Hepatocyte (in vitro differentiated cells): ENCODE data around the gene TBX10. TPM values are rescaled to one million over a fixed set of nuclear protein-coding genes. Genes with fewer than 3 reads are reported as not detected.

Source experiments
- DNase-seq: peaks from one replicate; pipeline ENCODE4 v3.0.0-alpha.2; 2016; ENCODE audit warnings: low spot score
- H2AFZ ChIP-seq: fragments of 200-600 bp; sonication (generic); 2 replicates; pipeline ENCODE4 v1.6.0; 2016; ENCODE audit warnings: antibody characterized with exemption, mild to moderate bottlenecking
- H3K27ac ChIP-seq: fragments of 200-600 bp; sonication (generic); 2 replicates; pipeline ENCODE4 v1.5.1; 2016; ENCODE audit warnings: mild to moderate bottlenecking
- H3K27me3 ChIP-seq: fragments of 200-600 bp; sonication (generic); 2 replicates; pipeline ENCODE4 v1.6.1; 2016
- H3K36me3 ChIP-seq: fragments of 200-600 bp; sonication (generic); replicated peaks from 2 replicates; pipeline ENCODE4 v1.5.1; 2016; ENCODE audit warnings: low read depth; ENCODE audit not compliant: insufficient read depth
- H3K4me1 ChIP-seq: fragments of 200-600 bp; sonication (generic); 2 replicates; pipeline ENCODE4 v1.5.1; 2016; ENCODE audit warnings: mild to moderate bottlenecking, moderate library complexity; ENCODE audit not compliant: insufficient read depth
- H3K4me2 ChIP-seq: fragments of 200-600 bp; sonication (generic); 2 replicates; pipeline ENCODE4 v1.6.0; 2016
- H3K4me3 ChIP-seq: fragments of 200-600 bp; sonication (generic); 2 replicates; pipeline ENCODE4 v1.5.1; 2016; ENCODE audit warnings: mild to moderate bottlenecking
- H3K79me2 ChIP-seq: fragments of 200-600 bp; sonication (generic); 2 replicates; pipeline ENCODE4 v1.6.0; 2017; ENCODE audit warnings: mild to moderate bottlenecking
- H3K9me2 ChIP-seq: fragments of 200-600 bp; sonication (generic); replicated peaks from 2 replicates; pipeline ENCODE4 v1.6.0; 2017; ENCODE audit warnings: mild to moderate bottlenecking; ENCODE audit not compliant: insufficient read depth
- H3K9me3 ChIP-seq: fragments of 200-600 bp; sonication (generic); 2 replicates; pipeline ENCODE4 v1.5.1; 2016; ENCODE audit warnings: low read depth, mild to moderate bottlenecking
- H4K20me1 ChIP-seq: fragments of 200-600 bp; sonication (generic); 2 replicates; pipeline ENCODE4 v1.6.0; 2016; ENCODE audit warnings: mild to moderate bottlenecking; ENCODE audit not compliant: insufficient read depth, poor library complexity, severe bottlenecking
- CTCF ChIP-seq: fragments of 200-600 bp; sonication (generic); IDR thresholded peaks from 2 replicates; pipeline ENCODE4 v1.5.1; 2016; ENCODE audit warnings: antibody characterized with exemption, mild to moderate bottlenecking; ENCODE audit not compliant: poor library complexity
- EZH2 ChIP-seq: fragments of 200-600 bp; sonication (generic); IDR thresholded peaks from 2 replicates; pipeline ENCODE4 v1.6.1; 2016; ENCODE audit warnings: antibody characterized with exemption, mild to moderate bottlenecking, borderline replicate concordance
- EZH2phosphoT487 ChIP-seq: fragments of 200-600 bp; sonication (generic); IDR thresholded peaks from one replicate; pipeline ENCODE4 v1.6.1; 2018; ENCODE audit warnings: antibody characterized with exemption, mild to moderate bottlenecking, low read depth, moderate library complexity; ENCODE audit not compliant: unreplicated experiment, severe bottlenecking
- WGBS: methylation state at CpG from one replicate; pipeline ENCODE4 v1.1.6; 2016; ENCODE audit warnings: low lambda C conversion rate; ENCODE audit errors: missing lambda C conversion rate; 5-methylcytosine and 5-hydroxymethylcytosine counted together
- polyA plus RNA-seq: library from polyadenylated mRNA; unstranded; fragments of >200 nt; fragmentation: Nextera tagmentation; extraction: Ambion mirVana; gene quantifications from 2 replicates; pipeline ENCODE4 v1.2.1, GENCODE V29; 2016
- total RNA-seq: library from RNA; depleted of rRNA; stranded (reverse); fragments of >200 nt; gene quantifications from 2 replicates; pipeline ENCODE4 v1.2.3, GENCODE V29; 2014

The TBX10 gene
- total and polyA plus RNA-seq, 2 experiments from 2014 or later = 0.34 to 0.70 TPM

GRCh38 chr11:67632982-67633755, 6.4 kb downstream of the TBX10 start:
- Histone ChIP-seq H3K9me3 (no peaks in the 10 kb centered on the region), H2AFZ (no peak overlapping the region), H3K9me2 (no peaks in the 10 kb centered on the region), H3K79me2 (no peaks in the 10 kb centered on the region), H3K4me2 (no peak overlapping the region), H3K4me3 (no peak overlapping the region), H3K36me3 (no peaks in the 10 kb centered on the region), H3K27me3 (no peaks in the 10 kb centered on the region), H4K20me1 (no peaks in the 10 kb centered on the region), H3K4me1 (peaks cover 13% of the 10 kb centered on the region), H3K27ac (no peak overlapping the region)
- TF ChIP-seq EZH2phosphoT487 (no peak), EZH2 (no peak)
- 95% methylated on average over 28 of the region's 30 CpGs for WGBS
- peak; percentile 4 for DNase-seq

DNA sequence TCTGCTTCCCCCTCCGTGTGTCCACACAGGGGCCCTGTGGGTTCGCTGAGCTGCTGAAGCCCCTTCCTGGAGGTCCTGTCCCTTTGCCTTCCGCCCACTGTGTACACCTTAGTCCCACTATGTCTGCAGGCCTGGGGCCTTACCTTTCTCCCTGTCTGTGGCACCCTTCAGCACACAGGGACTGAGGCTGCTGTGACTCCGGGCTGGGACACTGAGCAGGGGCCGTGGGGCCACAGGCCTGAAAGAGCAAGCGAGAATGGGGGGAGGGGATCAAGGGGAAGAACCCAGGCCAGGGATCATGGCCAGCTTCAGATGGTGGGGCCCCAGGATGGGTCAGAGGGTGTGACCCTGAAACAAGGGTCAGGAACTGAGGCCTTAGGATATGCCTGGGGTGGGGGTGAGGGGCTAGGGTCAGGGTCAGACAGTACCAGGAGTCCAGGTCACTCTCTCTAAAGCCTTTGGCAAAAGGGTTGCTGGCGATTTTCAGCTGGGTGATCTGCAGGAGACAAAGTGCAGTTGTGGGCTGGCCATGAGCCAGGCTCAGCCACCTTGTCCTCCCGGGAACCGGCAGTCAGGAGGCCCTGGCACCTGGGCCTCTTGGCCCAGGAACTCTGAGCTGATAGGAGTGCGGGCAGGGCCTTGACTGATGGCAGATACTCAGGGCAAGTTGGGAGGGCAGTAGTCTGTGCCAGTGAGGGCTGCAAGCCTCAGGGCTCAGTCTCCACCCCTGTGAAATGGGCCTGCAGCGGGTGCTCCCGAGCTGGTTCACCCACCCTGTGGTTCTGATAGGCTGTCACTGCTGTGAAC, 7.2 kb downstream of the TBX10 start:
- Histone ChIP-seq H3K36me3 (no peaks in the 10 kb centered on the region), H4K20me1 (no peaks in the 10 kb centered on the region), H3K4me2 (no peak overlapping the region), H3K4me1 (peaks cover 13% of the 10 kb centered on the region), H3K79me2 (no peaks in the 10 kb centered on the region), H3K9me2 (no peaks in the 10 kb centered on the region), H3K27ac (no peak overlapping the region), H2AFZ (no peak overlapping the region), H3K4me3 (no peak overlapping the region), H3K27me3 (no peaks in the 10 kb centered on the region), H3K9me3 (no peaks in the 10 kb centered on the region)
- no peak for TF ChIP-seq EZH2
- TF ChIP-seq CTCF = no peak
- TF ChIP-seq EZH2phosphoT487 = no peak
- DNase-seq = peak; percentile 54
- 83% methylated on average over 12 of the region's 12 CpGs for WGBS

DNA sequence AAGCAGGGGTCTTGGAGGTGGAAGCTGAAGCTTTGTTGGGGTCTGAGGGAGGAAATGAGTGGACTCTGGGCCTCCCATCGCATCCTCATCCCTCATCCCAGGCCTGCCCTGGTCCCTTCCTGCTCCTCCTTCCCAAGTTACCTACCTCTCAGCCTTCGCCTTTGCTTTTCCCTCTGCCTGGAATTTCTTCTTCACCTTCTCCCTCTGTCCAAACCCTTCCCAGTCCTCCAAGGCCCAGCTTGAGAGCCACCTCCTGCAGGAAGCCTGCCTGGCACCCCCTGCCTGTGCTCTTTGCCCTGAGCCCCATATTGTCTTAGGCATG, 7.7 kb downstream of the TBX10 start:
- no peak overlapping the region for H3K4me2 ChIP-seq
- no peak for TF ChIP-seq EZH2
- no peak for TF ChIP-seq EZH2phosphoT487
- TF ChIP-seq CTCF = no peak
- H3K9me3 ChIP-seq = no peaks in the 10 kb centered on the region
- H3K4me1 ChIP-seq = peaks cover 13% of the 10 kb centered on the region
- H4K20me1 ChIP-seq = no peaks in the 10 kb centered on the region
- H3K4me3 ChIP-seq = no peak overlapping the region
- no peak overlapping the region for H2AFZ ChIP-seq
- DNase-seq = no peak
- 100% methylated on average over 2 of the region's 2 CpGs for WGBS
- H3K36me3 ChIP-seq = no peaks in the 10 kb centered on the region
- no peak overlapping the region for H3K27ac ChIP-seq
- H3K9me2 ChIP-seq = no peaks in the 10 kb centered on the region
- no peaks in the 10 kb centered on the region for H3K27me3 ChIP-seq
- H3K79me2 ChIP-seq = no peaks in the 10 kb centered on the region

DNA sequence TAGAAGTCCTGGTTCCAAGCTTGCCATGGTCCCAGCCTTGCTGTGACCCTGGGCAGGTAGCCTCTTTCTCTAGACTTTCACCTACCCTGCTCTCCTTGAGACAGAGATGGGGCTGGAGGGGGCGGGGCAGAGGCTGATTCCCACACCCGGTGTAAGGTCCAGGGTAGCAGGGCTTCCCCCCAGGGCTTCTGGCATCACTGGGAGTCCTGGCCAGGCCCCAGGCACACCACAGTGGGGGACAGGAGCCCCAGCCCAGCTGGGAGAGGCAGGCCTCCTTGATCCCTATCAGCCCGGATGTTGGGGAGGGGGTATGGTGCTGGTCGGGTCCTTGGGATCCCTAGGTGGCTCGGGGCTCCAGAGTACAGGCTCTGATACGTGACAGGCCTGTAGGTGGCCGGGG, 8.2 kb downstream of the TBX10 start:
- Histone ChIP-seq H3K36me3 (no peaks in the 10 kb centered on the region), H3K4me3 (no peak overlapping the region)
- TF ChIP-seq CTCF (no peak), EZH2 (no peak), EZH2phosphoT487 (no peak)

More for the DNA sequence above, 8.2 kb downstream of the TBX10 start:
- Histone ChIP-seq H3K27me3 (no peaks in the 10 kb centered on the region), H3K9me2 (no peaks in the 10 kb centered on the region), H3K4me2 (peak overlapping the region; percentile 87), H4K20me1 (no peaks in the 10 kb centered on the region), H3K4me1 (peaks cover 13% of the 10 kb centered on the region), H2AFZ (no peak overlapping the region), H3K79me2 (no peaks in the 10 kb centered on the region), H3K9me3 (no peaks in the 10 kb centered on the region), H3K27ac (peak overlapping the region; percentile 93)
- 74% methylated on average over 7 of the region's 7 CpGs for WGBS
- DNase-seq = no peak
